ENCODE measurements around the gene WDR90. TPM values are rescaled to one million over a fixed set of nuclear protein-coding genes. Genes with fewer than 3 reads are reported as not detected.
A peak's percentile ranks its signal among the peaks of the same experiment; 100 is the strongest.

The WDR90 gene
- total and polyA plus RNA-seq, 7 experiments from 2014 or later = 0.56 to 70.6 (median 12.3) TPM

DNA sequence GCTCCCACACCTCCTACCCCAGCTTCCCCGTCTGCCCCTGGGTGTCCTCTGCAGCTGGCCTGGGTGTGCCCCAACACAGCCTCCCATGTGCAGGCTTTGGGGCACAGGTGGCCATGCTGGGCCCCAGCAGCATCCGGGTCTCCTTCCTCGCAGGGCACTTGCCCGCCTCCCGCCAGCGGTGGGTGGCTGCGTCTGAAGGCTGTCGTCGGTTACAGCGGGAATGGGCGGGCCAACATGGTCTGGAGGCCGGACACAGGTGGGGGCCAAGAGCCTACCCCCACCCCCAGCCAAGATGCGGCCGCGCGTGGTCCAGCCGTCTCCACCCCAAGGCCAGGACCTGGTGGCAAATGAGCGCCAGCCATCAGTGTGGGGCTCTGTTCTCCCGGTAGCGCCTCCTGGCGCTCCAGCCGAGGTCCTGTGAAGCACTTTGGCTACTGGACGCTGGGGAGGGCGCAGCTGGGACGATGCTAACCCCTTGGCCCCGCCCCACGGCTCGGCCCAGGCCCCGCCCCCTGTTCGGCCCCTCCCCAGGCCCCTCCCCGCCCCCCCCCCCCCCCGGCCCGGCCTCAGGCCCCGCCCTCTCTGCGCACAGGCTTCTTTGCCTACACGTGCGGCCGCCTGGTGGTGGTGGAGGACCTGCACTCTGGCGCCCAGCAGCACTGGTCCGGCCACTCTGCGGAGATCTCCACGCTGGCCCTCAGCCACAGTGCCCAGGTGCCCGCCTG, 11.5 kb downstream of the WDR90 start:
- ATAC-seq = peak; percentile 90
- Histone ChIP-seq H3K4me1 (ENCODE audit: control insufficient read depth in 2 of 2, insufficient read depth in 2 of 2, low read length in 2 of 2) (peaks cover 0 to 7% of the 10 kb centered on the region in 2 donors), H3K4me3 (ENCODE audit: low read length) (no peak overlapping the region), H3K9me3 (ENCODE audit: control insufficient read depth in 2 of 3, low read length in 3 of 3) (no peaks in the 10 kb centered on the region), H3K27me3 (ENCODE audit: control insufficient read depth in 2 of 2, insufficient read depth in 2 of 2, low read length in 2 of 2) (no peaks in the 10 kb centered on the region), H3K36me3 (ENCODE audit: control insufficient read depth in 2 of 3, insufficient read depth in 3 of 3, low read length in 3 of 3) (no peaks in the 10 kb centered on the region), H3K27ac (ENCODE audit: low read depth, low read length) (peak overlapping the region; percentile 3)
- H3K4me1 Mint-ChIP-seq = peaks cover 0 to 9% (median 4%) of the 10 kb centered on the region in 7 donors
- POLR2A ChIA-PET = no interaction called here
- DNase-seq = peak in 8 of 9 donors; percentile 44 to 74 (median 59)
- H3K27ac Mint-ChIP-seq = peak overlapping the region in 2 of 9 donors; percentile 45 to 46
- CTCF ChIA-PET = no interaction called here
- no peaks in the 10 kb centered on the region for H3K27me3 Mint-ChIP-seq
- H3K4me3 Mint-ChIP-seq = peak overlapping the region in 3 of 10 donors; percentile 33 to 37 (median 35)
- H3K9me3 Mint-ChIP-seq = no peaks in the 10 kb centered on the region
- intact Hi-C loops (cut with micrococcal nuclease) = loop anchor here (1.0 to 2.0 kb wide), 4 partner anchors 18 to 308 kb away; partner anchors contain the start of genes AXIN1 (in 1 of the 2) and METTL26 (in 1 of the 2)
- H3K36me3 Mint-ChIP-seq = no peaks in the 10 kb centered on the region

DNA sequence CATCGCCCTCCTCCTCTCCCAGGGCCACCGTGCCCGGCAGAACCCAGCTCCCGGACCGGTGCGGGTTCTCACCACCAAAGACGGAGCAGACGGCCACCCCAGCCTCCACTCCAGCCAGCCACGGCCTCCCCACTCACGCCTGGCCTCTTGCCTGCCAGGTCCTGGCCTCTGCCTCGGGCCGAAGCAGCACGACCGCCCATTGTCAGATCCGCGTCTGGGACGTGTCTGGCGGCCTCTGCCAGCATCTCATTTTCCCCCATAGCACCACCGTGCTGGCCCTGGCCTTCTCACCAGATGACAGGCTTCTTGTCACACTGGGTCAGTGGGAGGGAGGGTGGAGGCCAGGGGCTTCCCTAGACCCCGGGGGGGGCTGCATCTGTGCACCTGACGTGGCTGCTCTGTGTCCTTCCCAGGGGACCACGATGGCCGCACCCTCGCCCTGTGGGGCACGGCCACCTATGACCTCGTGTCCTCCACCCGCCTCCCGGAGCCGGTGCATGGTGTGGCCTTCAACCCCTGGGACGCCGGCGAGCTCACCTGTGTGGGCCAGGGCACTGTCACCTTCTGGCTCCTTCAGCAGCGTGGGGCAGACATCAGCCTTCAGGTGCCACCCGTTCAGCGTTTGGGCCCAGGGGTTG, 12.1 kb downstream of the WDR90 start:
- ChIA-PET CTCF (no interaction called here), POLR2A (interaction anchor here (0.6 kb wide), 1 partner anchor 265 kb away, joined by 5 read pairs; no protein-coding TSS in a partner anchor)
- Histone ChIP-seq H3K36me3 (ENCODE audit: control insufficient read depth in 2 of 3, insufficient read depth in 3 of 3, low read length in 3 of 3) (no peaks in the 10 kb centered on the region), H3K9me3 (ENCODE audit: control insufficient read depth in 2 of 3, low read length in 3 of 3) (no peaks in the 10 kb centered on the region), H3K27me3 (ENCODE audit: control insufficient read depth in 2 of 2, insufficient read depth in 2 of 2, low read length in 2 of 2) (no peaks in the 10 kb centered on the region), H3K27ac (ENCODE audit: low read depth, low read length) (no peak overlapping the region), H3K4me1 (ENCODE audit: control insufficient read depth in 2 of 2, insufficient read depth in 2 of 2, low read length in 2 of 2) (peaks cover 0 to 7% of the 10 kb centered on the region in 2 donors), H3K4me3 (ENCODE audit: low read length) (no peak overlapping the region)
- no peaks in the 10 kb centered on the region for H3K36me3 Mint-ChIP-seq
- H3K4me1 Mint-ChIP-seq = peaks cover 0 to 9% (median 4%) of the 10 kb centered on the region in 7 donors
- H3K9me3 Mint-ChIP-seq = no peaks in the 10 kb centered on the region
- DNase-seq (no peak), ATAC-seq (no peak)
- peak overlapping the region in 2 of 9 donors; percentile 45 to 46 for H3K27ac Mint-ChIP-seq
- H3K4me3 Mint-ChIP-seq = peak overlapping the region in 4 of 10 donors; percentile 33 to 45 (median 36)
- H3K27me3 Mint-ChIP-seq = no peaks in the 10 kb centered on the region
- intact Hi-C loops (cut with micrococcal nuclease) = loop anchor here (1.0 to 2.0 kb wide), 4 partner anchors 17 to 309 kb away; partner anchors contain the start of genes AXIN1 (in 1 of the 2) and METTL26 (in 1 of the 2)

DNA sequence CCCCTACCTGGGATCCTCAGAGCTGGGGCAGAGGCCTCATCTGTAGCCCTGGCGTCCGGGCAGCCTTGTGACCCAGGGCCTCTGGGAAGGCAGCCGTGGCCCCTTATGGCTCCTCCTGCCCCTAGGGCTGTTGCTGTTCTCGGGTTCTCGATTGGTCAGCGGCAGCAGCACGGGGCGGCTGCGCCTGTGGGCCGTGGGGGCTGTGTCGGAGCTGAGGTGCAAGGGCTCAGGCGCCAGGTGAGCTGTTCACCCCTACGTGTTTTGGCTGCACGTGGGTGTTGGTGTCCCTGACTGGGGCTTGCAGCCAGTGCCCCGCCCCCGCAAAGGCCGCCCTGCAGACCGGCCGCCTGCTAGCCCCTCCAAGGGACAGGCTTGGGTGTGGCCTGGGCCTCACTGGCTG, 12.9 kb downstream of the WDR90 start:
- H3K27ac ChIP-seq (ENCODE audit: low read depth, low read length) = no peak overlapping the region
- Mint-ChIP-seq H3K4me3 (no peak overlapping the region), H3K9me3 (no peaks in the 10 kb centered on the region), H3K36me3 (no peaks in the 10 kb centered on the region), H3K4me1 (peaks cover 0 to 9% (median 4%) of the 10 kb centered on the region in 7 donors), H3K27me3 (no peaks in the 10 kb centered on the region), H3K27ac (no peak overlapping the region)
- ChIA-PET POLR2A (interaction anchor here (0.6 kb wide), 1 partner anchor 266 kb away, joined by 5 read pairs; no protein-coding TSS in a partner anchor), CTCF (no interaction called here)
- H3K4me1 ChIP-seq (ENCODE audit: control insufficient read depth in 2 of 2, insufficient read depth in 2 of 2, low read length in 2 of 2) = peaks cover 3 to 14% of the 10 kb centered on the region in 2 donors
- no peaks in the 10 kb centered on the region for H3K9me3 ChIP-seq (ENCODE audit: control insufficient read depth in 2 of 3, low read length in 3 of 3)
- ATAC-seq = no peak
- intact Hi-C loops (cut with micrococcal nuclease) = no loop called here
- no peak for DNase-seq
- no peaks in the 10 kb centered on the region for H3K36me3 ChIP-seq (ENCODE audit: control insufficient read depth in 2 of 3, insufficient read depth in 3 of 3, low read length in 3 of 3)
- H3K27me3 ChIP-seq (ENCODE audit: control insufficient read depth in 2 of 2, insufficient read depth in 2 of 2, low read length in 2 of 2) = no peaks in the 10 kb centered on the region
- H3K4me3 ChIP-seq (ENCODE audit: low read length) = no peak overlapping the region

DNA sequence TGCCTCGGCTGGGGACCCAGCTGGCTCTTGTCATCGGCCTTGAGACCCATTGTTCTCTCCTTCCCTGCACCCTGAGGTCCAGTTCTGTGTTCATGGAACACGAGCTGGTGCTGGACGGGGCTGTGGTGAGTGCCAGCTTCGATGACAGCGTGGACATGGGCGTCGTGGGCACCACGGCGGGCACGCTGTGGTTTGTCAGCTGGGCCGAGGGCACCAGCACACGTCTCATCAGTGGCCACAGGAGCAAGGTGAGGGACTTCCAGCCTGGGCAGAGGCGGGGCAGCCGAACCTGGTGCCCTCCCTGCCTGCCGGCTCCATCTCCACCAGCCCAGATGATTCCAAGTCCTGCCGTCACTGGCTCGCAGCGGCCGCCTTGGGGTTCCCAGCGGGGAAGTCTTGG, 13.4 kb downstream of the WDR90 start:
- H3K4me1 ChIP-seq (ENCODE audit: control insufficient read depth in 2 of 2, insufficient read depth in 2 of 2, low read length in 2 of 2) = peaks cover 8 to 19% of the 10 kb centered on the region in 2 donors
- intact Hi-C loops (cut with micrococcal nuclease) = no loop called here

DNA sequence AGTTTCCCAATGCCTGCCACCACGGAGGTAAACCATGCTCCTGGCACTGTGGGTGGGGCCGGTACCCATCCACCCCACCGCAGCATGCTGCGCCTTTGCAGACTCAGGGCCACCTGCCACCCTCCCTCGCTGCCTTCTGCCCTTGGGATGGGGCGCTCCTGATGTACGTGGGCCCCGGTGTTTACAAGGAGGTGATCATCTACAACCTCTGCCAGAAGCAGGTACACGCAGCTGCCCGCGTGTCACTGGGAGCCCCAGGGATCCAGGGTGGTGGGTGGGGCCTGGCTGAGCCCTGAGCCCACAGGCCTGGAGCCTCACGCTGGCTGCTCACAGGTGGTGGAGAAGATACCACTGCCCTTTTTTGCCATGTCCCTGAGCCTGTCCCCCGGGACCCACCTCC, 17.4 kb downstream of the WDR90 start:
- no peak for ATAC-seq
- ChIA-PET POLR2A (interaction anchor here (1.1 to 3.5 kb wide), 4 partner anchors 12 to 29 kb away, joined by 3 to 18 read pairs (median 9); no protein-coding TSS in a partner anchor), CTCF (interaction anchor here (1.2 kb wide), 1 partner anchor 18 kb away, joined by 4 read pairs; the partner anchor contains the start of gene JMJD8)
- Mint-ChIP-seq H3K4me3 (peak overlapping the region in 2 of 10 donors; percentile 78 to 81), H3K9me3 (no peaks in the 10 kb centered on the region), H3K27ac (no peak overlapping the region), H3K4me1 (peaks cover 0 to 10% (median 7%) of the 10 kb centered on the region in 7 donors), H3K27me3 (no peaks in the 10 kb centered on the region), H3K36me3 (peaks cover 0 to 5% (median 3%) of the 10 kb centered on the region in 5 donors)
- Histone ChIP-seq H3K27ac (ENCODE audit: low read depth, low read length) (no peak overlapping the region), H3K27me3 (ENCODE audit: control insufficient read depth in 2 of 2, insufficient read depth in 2 of 2, low read length in 2 of 2) (no peaks in the 10 kb centered on the region), H3K36me3 (ENCODE audit: control insufficient read depth in 2 of 3, insufficient read depth in 3 of 3, low read length in 3 of 3) (peaks cover 0 to 26% (median 3%) of the 10 kb centered on the region in 3 experiments), H3K9me3 (ENCODE audit: control insufficient read depth in 2 of 3, low read length in 3 of 3) (no peaks in the 10 kb centered on the region), H3K4me1 (ENCODE audit: control insufficient read depth in 2 of 2, insufficient read depth in 2 of 2, low read length in 2 of 2) (peaks cover 9 to 13% of the 10 kb centered on the region in 2 donors), H3K4me3 (ENCODE audit: low read length) (no peak overlapping the region)
- DNase-seq = no peak
- intact Hi-C loops (cut with micrococcal nuclease) = no loop called here

More for the DNA sequence above, 13.4 kb downstream of the WDR90 start:
- POLR2A ChIA-PET = interaction anchor here (0.7 kb wide), 1 partner anchor 23 kb away, joined by 3 read pairs; no protein-coding TSS in a partner anchor
- Mint-ChIP-seq H3K4me3 (no peak overlapping the region), H3K36me3 (no peaks in the 10 kb centered on the region), H3K4me1 (peaks cover 0 to 13% (median 6%) of the 10 kb centered on the region in 7 donors), H3K27me3 (no peaks in the 10 kb centered on the region), H3K27ac (peak overlapping the region in 1 of 9 donors; percentile 25), H3K9me3 (no peaks in the 10 kb centered on the region)
- CTCF ChIA-PET = no interaction called here
- ATAC-seq (no peak), DNase-seq (no peak)
- H3K27me3 ChIP-seq (ENCODE audit: control insufficient read depth in 2 of 2, insufficient read depth in 2 of 2, low read length in 2 of 2) = no peaks in the 10 kb centered on the region
- no peak overlapping the region for H3K4me3 ChIP-seq (ENCODE audit: low read length)
- no peaks in the 10 kb centered on the region for H3K36me3 ChIP-seq (ENCODE audit: control insufficient read depth in 2 of 3, insufficient read depth in 3 of 3, low read length in 3 of 3)
- no peak overlapping the region for H3K27ac ChIP-seq (ENCODE audit: low read depth, low read length)
- H3K9me3 ChIP-seq (ENCODE audit: control insufficient read depth in 2 of 3, low read length in 3 of 3) = no peaks in the 10 kb centered on the region

DNA sequence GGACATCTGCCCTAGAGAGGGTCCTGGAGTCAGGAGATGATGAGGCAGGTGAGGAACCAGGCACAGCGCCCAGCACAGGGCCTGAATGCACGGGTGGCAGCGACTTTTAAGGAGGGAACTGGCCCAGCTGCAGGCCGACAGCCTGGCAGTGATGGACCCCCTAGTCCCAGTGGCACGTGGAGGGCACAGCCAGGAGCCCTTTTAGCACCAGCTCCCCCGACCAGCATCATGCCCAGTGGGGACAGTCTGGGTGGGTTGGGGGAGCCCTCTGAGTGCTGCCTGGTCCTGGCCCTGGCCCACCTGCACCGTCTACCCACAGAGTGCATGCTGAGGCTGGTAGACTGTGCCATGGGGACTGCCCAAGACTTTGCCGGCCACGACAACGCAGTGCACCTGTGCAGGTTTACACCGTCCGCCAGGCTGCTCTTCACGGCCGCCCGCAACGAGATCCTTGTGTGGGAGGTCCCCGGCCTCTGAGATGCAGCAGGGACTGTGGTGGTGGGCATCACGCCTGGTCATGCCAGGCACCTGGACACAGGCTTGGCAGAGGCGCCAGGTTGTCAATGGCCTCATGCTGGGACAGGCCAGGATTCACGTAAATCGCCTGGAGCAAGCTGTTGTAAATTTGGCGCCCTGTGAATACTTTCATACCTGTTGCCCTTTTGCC, 18.1 kb downstream of the WDR90 start:
- peaks cover 9 to 12% of the 10 kb centered on the region in 2 donors for H3K4me1 ChIP-seq (ENCODE audit: control insufficient read depth in 2 of 2, insufficient read depth in 2 of 2, low read length in 2 of 2)
- DNase-seq (no peak), ATAC-seq (no peak)
- H3K27ac Mint-ChIP-seq = peak overlapping the region in 7 of 9 donors; percentile 61 to 93 (median 86)
- ChIA-PET POLR2A (interaction anchor here (0.7 to 5.3 kb wide), 10 partner anchors 9 to 98 kb away, joined by 3 to 33 read pairs (median 7); partner anchors contain the start of genes JMJD8, METTL26, STUB1 and WDR24), CTCF (interaction anchor here (0.6 to 1.3 kb wide), 4 partner anchors 12 to 29 kb away, joined by 3 to 4 read pairs (median 4); partner anchors contain the start of gene JMJD8)
- no peaks in the 10 kb centered on the region for H3K9me3 Mint-ChIP-seq
- peak overlapping the region; percentile 68 to 84 (median 78) for H3K4me3 Mint-ChIP-seq
- H3K36me3 ChIP-seq (ENCODE audit: control insufficient read depth in 2 of 3, insufficient read depth in 3 of 3, low read length in 3 of 3) = peaks cover 0 to 33% (median 3%) of the 10 kb centered on the region in 3 experiments
- peaks cover 0 to 5% (median 3%) of the 10 kb centered on the region in 5 donors for H3K36me3 Mint-ChIP-seq
- H3K4me3 ChIP-seq (ENCODE audit: low read length) = peak overlapping the region; percentile 42
- H3K27ac ChIP-seq (ENCODE audit: low read depth, low read length) = peak overlapping the region; percentile 75
- intact Hi-C loops (cut with micrococcal nuclease) = no loop called here
- H3K27me3 Mint-ChIP-seq = no peaks in the 10 kb centered on the region
- no peaks in the 10 kb centered on the region for H3K9me3 ChIP-seq (ENCODE audit: control insufficient read depth in 2 of 3, low read length in 3 of 3)
- H3K27me3 ChIP-seq (ENCODE audit: control insufficient read depth in 2 of 2, insufficient read depth in 2 of 2, low read length in 2 of 2) = no peaks in the 10 kb centered on the region
- H3K4me1 Mint-ChIP-seq = peaks cover 0 to 10% (median 6%) of the 10 kb centered on the region in 7 donors

All from naive thymus-derived CD4-positive, alpha-beta T cell (primary cell).